NCI-H446 treated with DMSO at 0.1 percent for 48 hours (cell line): ENCODE measurements around the gene SMYD3.
A peak's percentile ranks its signal among the peaks of the same experiment; 100 is the strongest.

Experiments
- DNase-seq: peaks from one replicate; lab custom pipeline; 2025; lab: John Stamatoyannopoulos, UW

Gene SMYD3

DNA sequence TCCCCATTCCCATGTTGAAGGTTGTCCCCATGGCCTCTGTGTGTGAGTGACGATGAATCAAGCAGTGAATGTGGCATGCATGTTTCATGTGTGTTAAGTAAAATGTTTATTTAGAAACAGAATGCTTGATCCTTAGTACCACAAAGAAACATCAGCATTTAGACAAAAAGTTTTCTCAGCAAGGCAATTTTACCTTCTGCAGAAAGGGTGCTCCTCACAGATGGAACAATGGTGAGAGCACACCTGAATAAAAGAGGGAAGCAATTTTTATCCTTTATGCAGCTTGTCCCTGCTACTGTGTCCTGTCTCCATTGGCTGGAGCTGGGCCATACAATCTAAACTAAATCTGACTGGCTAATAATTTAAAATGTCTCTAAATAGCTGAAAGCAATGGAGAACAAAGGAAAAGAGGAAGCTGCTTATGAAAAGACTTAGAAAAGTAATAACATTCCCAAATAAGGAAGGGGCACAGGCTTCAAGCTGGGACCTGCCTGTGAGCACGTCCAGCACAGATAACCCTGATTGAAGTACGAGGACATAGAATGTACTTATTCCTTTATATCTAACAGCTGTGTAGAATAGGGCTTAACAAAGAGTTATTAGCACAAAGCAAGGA, 8.4 kb upstream of the SMYD3 start:
- no peak for DNase-seq

- no peak for DNase-seq
Observed at GRCh38 chr1:246513619-246514343, 6.7 kb upstream of the SMYD3 start.

GRCh38 chr1:246513041-246513440, 6.0 kb upstream of the SMYD3 start:
- no peak for DNase-seq

DNA sequence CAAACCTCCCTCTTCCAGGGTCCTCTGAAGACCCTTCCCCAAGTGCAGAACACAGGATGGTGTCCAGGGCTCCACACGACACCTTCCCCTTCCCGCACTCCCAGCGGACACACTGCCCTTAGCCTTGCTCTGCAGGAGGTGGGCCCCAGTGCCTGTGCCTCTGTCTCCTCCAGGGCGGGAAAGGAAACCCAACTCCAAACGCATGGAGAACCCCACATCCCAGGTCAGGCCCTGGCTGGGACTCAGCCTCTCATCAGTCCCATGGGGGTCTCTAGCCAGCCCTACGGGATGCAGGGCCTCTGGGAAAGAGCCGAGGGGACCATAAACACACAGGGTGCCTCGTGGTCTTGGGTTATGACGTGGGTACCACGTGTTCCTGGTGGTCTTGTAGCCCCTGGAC, 5.6 kb upstream of the SMYD3 start:
- DNase-seq: no peak

DNA sequence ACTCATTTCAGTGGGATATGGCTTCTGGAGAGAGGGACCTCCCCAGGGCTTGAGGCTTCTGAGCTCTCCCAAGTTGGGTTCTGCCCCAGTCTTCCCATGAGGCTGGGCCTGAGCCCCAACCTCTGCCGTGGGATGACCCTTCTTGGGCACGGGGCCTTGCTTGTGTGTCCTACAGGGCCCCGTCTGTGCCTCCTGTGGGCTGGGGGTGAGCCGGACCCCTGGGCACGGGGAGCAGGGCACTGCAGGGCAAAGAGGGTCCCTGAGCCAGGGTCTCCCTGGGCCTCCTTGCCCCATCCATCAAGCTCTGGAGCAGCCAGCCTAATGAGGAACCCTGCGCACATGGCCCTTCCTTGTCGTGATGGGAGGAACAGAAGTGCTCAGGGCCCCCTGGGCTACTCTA, 5.2 kb upstream of the SMYD3 start:
- no peak for DNase-seq

DNA sequence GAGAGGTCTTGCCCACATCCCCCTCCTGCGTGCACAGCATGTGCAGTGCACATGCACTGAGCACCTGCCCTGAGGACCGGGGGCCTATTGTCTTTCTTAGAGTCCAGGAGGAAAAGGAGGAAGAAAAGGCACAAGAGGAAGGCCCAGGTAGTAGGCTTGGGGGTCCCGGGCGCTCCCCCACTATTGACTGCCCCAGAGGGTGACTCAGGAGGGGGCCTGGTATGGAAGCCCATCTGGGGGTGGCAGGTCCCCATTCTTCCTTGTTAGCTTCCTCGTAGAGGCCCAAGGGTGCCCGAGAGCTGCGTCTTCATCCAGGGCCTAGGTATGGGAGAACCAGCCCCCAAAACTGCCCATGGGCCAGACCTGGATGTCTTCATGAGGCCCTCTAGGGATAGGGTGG, 4.1 kb upstream of the SMYD3 start:
- no peak for DNase-seq

DNA sequence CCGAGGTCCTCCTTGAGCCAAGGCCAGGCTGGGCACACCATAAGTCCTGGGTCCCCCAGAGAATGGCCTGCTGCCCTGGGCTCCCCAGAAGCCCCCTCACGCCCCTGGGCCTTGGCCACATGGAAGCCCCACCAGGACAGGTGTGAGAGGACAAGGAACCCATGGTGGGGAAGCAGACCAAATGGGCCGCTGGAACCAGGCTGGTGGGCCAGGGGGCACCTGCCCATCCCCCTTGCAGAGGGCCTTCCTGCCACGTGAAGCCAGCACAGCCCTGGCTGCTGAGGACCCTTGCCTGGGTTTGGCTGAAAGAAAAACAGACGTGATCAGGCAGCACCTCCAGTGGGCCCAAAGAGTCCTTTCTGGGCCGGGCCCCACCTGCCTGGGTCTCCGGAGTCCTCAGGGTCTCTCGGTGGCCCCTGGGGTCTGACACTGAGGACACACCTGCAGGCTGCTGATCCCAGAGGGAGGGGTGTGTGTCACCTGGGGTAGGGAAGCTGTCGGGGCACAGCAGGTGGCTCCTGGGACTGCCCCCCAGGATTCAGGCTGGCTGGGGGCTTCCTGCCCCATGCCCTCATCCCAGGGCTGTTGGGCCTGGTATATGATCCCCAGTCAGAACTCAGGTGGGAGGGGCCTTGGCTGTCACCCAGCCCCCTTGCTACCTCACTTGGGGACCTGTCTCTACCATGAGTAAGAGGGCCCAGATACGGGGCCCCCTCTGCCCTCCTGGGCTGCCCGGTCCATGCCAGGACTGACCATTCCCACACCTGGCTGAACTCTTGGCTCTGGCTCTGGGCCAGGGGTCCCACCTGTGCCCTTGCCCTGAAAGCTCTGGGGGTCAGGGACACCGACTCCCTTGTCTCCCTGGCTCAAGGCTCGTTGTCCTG, 3.3 kb upstream of the SMYD3 start:
- no peak for DNase-seq

- no peak for DNase-seq
Observed at GRCh38 chr1:246508897-246509688, 2.0 kb upstream of the SMYD3 start.

- DNase-seq: no peak
Observed at GRCh38 chr1:246506367-246506673, 759 bp downstream of the SMYD3 start.

GRCh38 chr1:246503341-246503740, 3.7 kb downstream of the SMYD3 start:
- no peak for DNase-seq

DNA sequence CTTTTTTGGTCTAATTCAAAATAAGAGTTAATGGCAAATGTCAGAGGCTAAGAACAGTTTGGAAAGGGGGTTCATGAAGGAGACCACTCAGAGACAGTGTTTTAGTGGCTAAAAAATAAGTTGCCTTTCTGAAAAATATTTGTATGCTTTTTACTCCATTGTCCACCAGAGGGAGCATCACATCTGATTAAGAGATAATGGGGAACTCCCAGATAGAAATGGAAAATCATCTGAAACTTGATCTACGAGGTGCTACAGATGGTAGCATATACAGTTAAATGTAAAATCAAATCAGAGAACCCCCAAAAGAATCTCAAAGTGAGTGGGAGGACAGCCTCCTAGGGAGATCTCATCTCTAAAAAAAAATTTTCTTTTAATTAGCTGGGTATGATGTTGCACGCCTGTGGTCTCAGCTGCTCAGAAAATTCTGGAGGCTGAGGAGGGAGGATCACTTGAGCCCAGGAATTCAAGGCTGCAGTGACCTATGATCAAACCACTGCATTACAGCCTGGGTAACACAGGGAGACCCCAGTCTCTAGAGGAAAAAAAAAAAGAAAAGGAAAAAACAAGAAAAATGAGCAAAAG, 9.7 kb downstream of the SMYD3 start:
- peak; percentile 38 for DNase-seq

- DNase-seq: peak; percentile 38
Observed at GRCh38 chr1:246492611-246493245, 14.4 kb downstream of the SMYD3 start.

DNA sequence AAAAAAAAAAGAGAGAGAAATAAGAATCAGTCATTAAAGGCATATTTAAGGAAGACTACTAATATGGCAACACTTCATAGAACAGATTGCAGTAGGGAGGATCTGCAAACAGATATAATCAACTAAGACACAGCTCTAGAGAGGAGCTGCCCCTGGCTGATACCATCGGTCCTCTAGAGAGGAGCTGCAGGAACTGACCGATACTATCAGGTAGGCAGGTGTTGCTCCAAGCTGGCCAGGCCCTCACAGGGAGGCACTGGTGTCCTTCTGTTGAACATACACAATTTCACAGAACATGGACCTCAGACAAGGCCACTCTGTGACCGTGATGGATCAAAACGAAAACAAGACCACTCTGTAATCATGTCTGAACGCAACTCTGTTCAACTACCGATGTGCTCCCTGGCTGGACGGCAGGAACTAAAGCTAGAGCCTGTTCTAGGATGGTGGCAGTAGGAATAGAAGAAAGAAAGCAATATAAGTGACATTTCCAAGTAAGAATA, 15.5 kb downstream of the SMYD3 start:
- DNase-seq: no peak

- no peak for DNase-seq
Observed at GRCh38 chr1:246488674-246489073, 18.4 kb downstream of the SMYD3 start.

- DNase-seq: no peak
Observed at GRCh38 chr1:246483569-246483933, 23.5 kb downstream of the SMYD3 start.

DNA sequence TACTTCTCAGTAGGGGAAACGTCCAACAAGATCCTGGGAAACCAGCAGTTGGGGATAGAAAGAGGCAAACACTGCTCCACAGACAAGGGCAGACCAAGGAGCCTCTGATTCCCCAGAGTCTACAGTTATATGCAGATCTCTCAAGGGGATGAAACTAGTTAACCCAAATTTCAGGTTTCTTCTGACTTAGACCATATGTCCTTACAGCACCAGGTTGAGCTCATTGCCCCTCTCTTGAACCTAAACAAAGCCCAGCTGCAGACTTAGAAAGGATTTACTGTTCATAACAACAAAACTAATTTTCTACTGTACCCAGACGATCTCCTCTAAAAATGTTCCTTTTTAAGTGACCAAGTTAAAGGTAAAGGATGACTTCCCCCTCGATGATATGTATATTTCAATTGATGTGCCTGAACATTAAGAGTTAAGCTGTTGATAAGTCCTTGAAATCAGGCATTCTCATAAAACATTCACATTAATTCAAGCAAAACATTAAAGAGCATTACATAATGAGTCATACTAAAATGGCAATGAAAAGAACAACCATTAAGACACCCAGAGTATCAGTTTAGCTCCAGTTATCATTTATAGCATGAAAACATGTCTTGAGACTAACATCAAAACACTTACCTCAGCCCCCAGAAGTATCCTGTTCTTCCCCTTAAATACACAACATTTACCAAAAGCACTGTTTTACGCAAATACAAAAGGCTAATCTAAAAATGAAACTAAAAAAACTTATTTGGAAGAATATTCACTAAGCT, 24.1 kb downstream of the SMYD3 start:
- DNase-seq: no peak

DNA sequence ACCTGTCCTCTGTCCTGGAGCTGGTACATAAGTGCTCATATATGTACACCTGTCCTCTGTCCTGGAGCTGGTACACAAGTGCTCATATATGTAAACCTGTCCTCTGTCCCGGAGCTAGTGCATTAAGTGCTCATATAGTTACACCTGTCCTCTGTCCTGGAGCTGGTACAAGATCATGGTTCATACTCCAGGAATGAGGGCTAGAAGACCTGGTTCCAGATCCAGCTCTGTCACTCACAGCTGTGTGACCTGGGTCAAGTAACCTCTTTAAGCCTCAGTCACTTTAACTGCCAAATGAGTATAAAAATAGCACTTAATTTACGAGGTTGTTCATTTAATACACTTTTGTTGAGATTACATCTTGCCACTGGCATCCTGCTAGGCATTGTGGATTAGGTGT, 28.0 kb downstream of the SMYD3 start:
- no peak for DNase-seq

- no peak for DNase-seq
Observed at GRCh38 chr1:246477634-246478033, 29.4 kb downstream of the SMYD3 start.

DNA sequence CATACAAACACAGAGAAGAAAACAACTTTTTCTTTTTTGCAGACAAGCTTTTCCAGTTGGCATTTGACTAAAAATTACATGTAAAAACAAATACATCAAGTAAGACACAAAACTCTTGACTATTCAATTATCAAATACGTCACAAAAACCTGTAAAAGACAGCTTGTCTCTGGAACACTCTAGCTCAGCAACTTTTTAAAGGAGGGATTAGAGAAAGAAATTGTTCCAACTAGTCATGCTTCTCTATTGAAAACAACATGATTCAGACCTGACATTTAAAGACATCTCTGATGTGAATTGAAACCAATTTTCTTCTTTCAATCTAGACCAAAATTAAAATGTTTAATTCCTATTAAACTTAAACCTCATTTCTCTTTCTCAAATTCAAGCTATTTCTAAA, 30.3 kb downstream of the SMYD3 start:
- no peak for DNase-seq

DNA sequence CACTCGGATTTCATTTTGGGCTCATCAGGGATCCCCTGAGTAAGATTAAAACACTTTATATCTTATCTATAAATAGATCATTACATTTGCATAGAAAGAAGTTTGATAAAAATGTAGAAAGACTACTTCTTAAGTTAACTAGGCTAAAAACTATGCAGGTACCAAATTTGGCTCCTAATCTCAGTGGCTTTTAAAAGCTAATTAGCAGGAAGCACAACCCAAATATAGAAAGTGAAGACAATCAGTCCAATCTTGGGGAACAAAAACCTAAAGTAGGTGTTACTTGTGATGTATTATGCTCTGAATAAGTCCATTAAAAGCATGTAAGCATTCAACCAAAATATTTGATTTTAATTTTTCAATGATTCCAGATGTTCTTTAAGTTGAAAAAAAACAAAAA, 35.4 kb downstream of the SMYD3 start:
- DNase-seq: no peak

GRCh38 chr1:246470585-246470984, 36.5 kb downstream of the SMYD3 start:
- DNase-seq: no peak
